Mesothelial cell of epicardium (in vitro differentiated cells): ENCODE results near the gene ARHGAP4. TPM values are rescaled to one million over a fixed set of nuclear protein-coding genes. Genes with fewer than 3 reads are reported as not detected.
A peak's percentile ranks its signal among the peaks of the same experiment; 100 is the strongest.

Experiments
- DNase-seq, 2 experiments: peaks; one replicate each; pipeline ENCODE4 v3.0.0; 2021; ENCODE audit warnings: low spot score in 2 of 2; ENCODE audit not compliant: unreplicated experiment in 2 of 2
- H3K27ac Mint-ChIP-seq: 2 replicates; pipeline ENCODE4 v1.8.0; 2021; ENCODE audit warnings: mixed read lengths
- H3K27me3 Mint-ChIP-seq: 2 replicates; pipeline ENCODE4 v1.8.0; 2021; ENCODE audit warnings: low read depth, mixed read lengths
- H3K36me3 Mint-ChIP-seq: 2 replicates; pipeline ENCODE4 v1.8.0; 2021; ENCODE audit warnings: mixed read lengths
- H3K4me1 Mint-ChIP-seq: 2 replicates; pipeline ENCODE4 v1.8.0; 2021; ENCODE audit warnings: mixed read lengths
- H3K4me3 Mint-ChIP-seq: 2 replicates; pipeline ENCODE4 v1.8.0; 2021; ENCODE audit warnings: mild to moderate bottlenecking, moderate library complexity, mixed read lengths
- H3K9me3 Mint-ChIP-seq: 2 replicates; pipeline ENCODE4 v1.8.0; 2021; ENCODE audit warnings: mixed read lengths
- CTCF ChIP-seq: fragments of 200-600 bp; sonication (generic); IDR thresholded peaks from one replicate; pipeline ENCODE4 v1.5.0; 2021; ENCODE audit warnings: antibody characterized with exemption; ENCODE audit not compliant: unreplicated experiment
- total RNA-seq: library from RNA; stranded (reverse); gene quantifications from 3 replicates; pipeline ENCODE4 v1.2.1, GENCODE V29; 2021

Gene ARHGAP4
- total RNA-seq, 1 donor from 2014 or later, result 62.8 TPM

- Mint-ChIP-seq H3K9me3 (no peaks in the 10 kb centered on the region), H3K4me1 (no peaks in the 10 kb centered on the region), H3K27ac (no peak overlapping the region), H3K4me3 (no peak overlapping the region), H3K27me3 (no peaks in the 10 kb centered on the region), H3K36me3 (peaks cover 32% of the 10 kb centered on the region)
- DNase-seq, result no peak
- no peak for TF ChIP-seq CTCF
Measured at GRCh38 chrX:153955228-153955732, 29.2 kb upstream of the ARHGAP4 start.

- Mint-ChIP-seq H3K4me3 (no peak overlapping the region), H3K9me3 (no peaks in the 10 kb centered on the region), H3K27ac (no peak overlapping the region), H3K27me3 (no peaks in the 10 kb centered on the region), H3K36me3 (peaks cover 34% of the 10 kb centered on the region), H3K4me1 (no peaks in the 10 kb centered on the region)
- no peak for DNase-seq
- no peak for TF ChIP-seq CTCF
Measured at GRCh38 chrX:153954558-153955227, 28.6 kb upstream of the ARHGAP4 start.

GRCh38 chrX:153953892-153954557 lies 28.0 kb upstream of the ARHGAP4 start:
- Mint-ChIP-seq H3K36me3 (peaks cover 37% of the 10 kb centered on the region), H3K4me1 (no peaks in the 10 kb centered on the region), H3K4me3 (no peak overlapping the region), H3K27me3 (no peaks in the 10 kb centered on the region), H3K27ac (no peak overlapping the region), H3K9me3 (no peaks in the 10 kb centered on the region)
- no peak for TF ChIP-seq CTCF
- DNase-seq, result no peak

- no peaks in the 10 kb centered on the region for H3K4me1 Mint-ChIP-seq
- peak; percentile 95 for TF ChIP-seq CTCF
- no peak overlapping the region for H3K4me3 Mint-ChIP-seq
- DNase-seq, result peak in 1 of 2 experiments; percentile 89
- H3K27ac Mint-ChIP-seq, result no peak overlapping the region
- H3K36me3 Mint-ChIP-seq, result peaks cover 37% of the 10 kb centered on the region
- no peaks in the 10 kb centered on the region for H3K9me3 Mint-ChIP-seq
- H3K27me3 Mint-ChIP-seq, result no peaks in the 10 kb centered on the region
Measured at GRCh38 chrX:153953342-153953830, 27.3 kb upstream of the ARHGAP4 start.

- peaks cover 35% of the 10 kb centered on the region for H3K36me3 Mint-ChIP-seq
- no peak for TF ChIP-seq CTCF
Measured at GRCh38 chrX:153952373-153953026, 26.4 kb upstream of the ARHGAP4 start.

More at GRCh38 chrX:153952373-153953026, 26.4 kb upstream of the ARHGAP4 start:
- DNase-seq, result no peak
- Mint-ChIP-seq H3K9me3 (no peaks in the 10 kb centered on the region), H3K27me3 (no peaks in the 10 kb centered on the region), H3K4me1 (peaks cover under 1% of the 10 kb centered on the region), H3K27ac (no peak overlapping the region), H3K4me3 (no peak overlapping the region)
